ENCODE data around the gene EHHADH.
"Not testable (repeated sequence)": the region's sequence is repeated elsewhere in the genome, so short reads cannot be mapped to it uniquely, and the experiment has no call there.

The EHHADH gene

GRCh38 chr3:185268194-185268962, 14.5 kb upstream of the EHHADH start:
- TF ChIP-seq CTCF (IDR thresholded peaks at IDR 0.05; ENCODE audit: low read depth, low read length, missing control alignments) = no peak
- no peak for DNase-seq (ENCODE audit: extremely low read depth, low read depth)
- no peak overlapping the region for H3K4me3 ChIP-seq (replicated peaks; ENCODE audit: low read depth, low read length)

- no peak for TF ChIP-seq CTCF (IDR thresholded peaks at IDR 0.05; ENCODE audit: low read depth, low read length, missing control alignments)
- H3K4me3 ChIP-seq (replicated peaks; ENCODE audit: low read depth, low read length) = no peak overlapping the region
- DNase-seq (ENCODE audit: extremely low read depth, low read depth) = no peak
Observed at GRCh38 chr3:185267193-185267592, 13.3 kb upstream of the EHHADH start.

GRCh38 chr3:185264849-185265553, 11.2 kb upstream of the EHHADH start:
- H3K4me3 ChIP-seq (replicated peaks; ENCODE audit: low read depth, low read length) = no peak overlapping the region
- DNase-seq (ENCODE audit: extremely low read depth, low read depth) = no peak
- TF ChIP-seq CTCF (IDR thresholded peaks at IDR 0.05; ENCODE audit: low read depth, low read length, missing control alignments) = no peak

GRCh38 chr3:185263423-185263822, 9.6 kb upstream of the EHHADH start:
- DNase-seq (ENCODE audit: extremely low read depth, low read depth) = no peak
- TF ChIP-seq CTCF (IDR thresholded peaks at IDR 0.05; ENCODE audit: low read depth, low read length, missing control alignments) = no peak

GRCh38 chr3:185257334-185257733, 3.5 kb upstream of the EHHADH start:
- H3K4me3 ChIP-seq (replicated peaks; ENCODE audit: low read depth, low read length) = no peak overlapping the region
- TF ChIP-seq CTCF (IDR thresholded peaks at IDR 0.05; ENCODE audit: low read depth, low read length, missing control alignments) = no peak
- no peak for DNase-seq (ENCODE audit: extremely low read depth, low read depth)

More at GRCh38 chr3:185263423-185263822, 9.6 kb upstream of the EHHADH start:
- H3K4me3 ChIP-seq (replicated peaks; ENCODE audit: low read depth, low read length) = no peak overlapping the region

- H3K4me3 ChIP-seq (replicated peaks; ENCODE audit: low read depth, low read length) = no peak overlapping the region
- DNase-seq (ENCODE audit: extremely low read depth, low read depth) = no peak
Observed at GRCh38 chr3:185254799-185255198, 950 bp upstream of the EHHADH start.

GRCh38 chr3:185253133-185253532, 716 bp downstream of the EHHADH start:
- peak overlapping the region; percentile 56 for H3K4me3 ChIP-seq (replicated peaks; ENCODE audit: low read depth, low read length)
- not testable (repeated sequence) for DNase-seq (ENCODE audit: extremely low read depth, low read depth)

More at GRCh38 chr3:185254799-185255198, 950 bp upstream of the EHHADH start:
- no peak for TF ChIP-seq CTCF (IDR thresholded peaks at IDR 0.05; ENCODE audit: low read depth, low read length, missing control alignments)

Data from HFF-Myc (cell line).